Endometrial microvascular endothelial cells (primary cell): Measurements from ENCODE around the gene CTNNA1. TPM values are rescaled to one million over a fixed set of nuclear protein-coding genes. Genes with fewer than 3 reads are reported as not detected.

ENCODE experiments used
- total RNA-seq: library from RNA; depleted of rRNA; stranded (reverse); fragments of >200 nt; gene quantifications from one replicate; pipeline ENCODE4 v1.2.3, GENCODE V29; 2015; ENCODE audit errors: inconsistent ontology term

CTNNA1 gene
- total RNA-seq, 1 donor from 2014 or later, result 386 TPM

Other genes with a start within 250 kb of the CTNNA1 start
- 127 TPM for gene ETF1, start 210.2 kb upstream of the CTNNA1 start, total RNA-seq
- gene HSPA9, start 178.0 kb upstream of the CTNNA1 start, total RNA-seq, result 452 TPM
- gene LRRTM2, start 121.9 kb downstream of the CTNNA1 start, total RNA-seq, result 1.0 TPM